AG09309 (cell line): ENCODE data around the gene CHAC1.

Experiments used
- DNase-seq: peaks from one replicate; pipeline ENCODE4 v3.0.0-alpha.2; 2010; ENCODE audit warnings: low read depth
- H3K4me3 ChIP-seq: 2 replicates; pipeline ENCODE4 v1.5.1; 2011; ENCODE audit warnings: mild to moderate bottlenecking, low read depth, low read length, moderate library complexity; ENCODE audit not compliant: control insufficient read depth
- CTCF ChIP-seq: IDR thresholded peaks from 2 replicates; pipeline ENCODE4 v1.5.1; 2011; ENCODE audit warnings: mild to moderate bottlenecking, low read depth, low read length, inconsistent platforms; ENCODE audit not compliant: insufficient read depth, control insufficient read depth; ENCODE audit errors: missing control alignments

CHAC1 gene

GRCh38 chr15:40976819-40977218 is 23.5 kb downstream of the CHAC1 start:
- DNase-seq, result no peak
- H3K4me3 ChIP-seq, result no peak overlapping the region
- no peak for TF ChIP-seq CTCF

GRCh38 chr15:40978141-40978540 is 24.9 kb downstream of the CHAC1 start:
- no peak for DNase-seq
- H3K4me3 ChIP-seq, result no peak overlapping the region
- TF ChIP-seq CTCF, result no peak

GRCh38 chr15:40978562-40978961 is 25.3 kb downstream of the CHAC1 start:
- no peak overlapping the region for H3K4me3 ChIP-seq
- no peak for TF ChIP-seq CTCF
- DNase-seq, result no peak

GRCh38 chr15:40981186-40981585 is 27.9 kb downstream of the CHAC1 start:
- TF ChIP-seq CTCF, result no peak
- H3K4me3 ChIP-seq, result no peak overlapping the region
- DNase-seq, result no peak

GRCh38 chr15:40982855-40983254 is 29.6 kb downstream of the CHAC1 start:
- peak; percentile 64 for DNase-seq
- TF ChIP-seq CTCF, result peak; percentile 18

GRCh38 chr15:40984406-40984805 is 31.1 kb downstream of the CHAC1 start:
- no peak overlapping the region for H3K4me3 ChIP-seq
- no peak for DNase-seq
- no peak for TF ChIP-seq CTCF

More at GRCh38 chr15:40982855-40983254, 29.6 kb downstream of the CHAC1 start:
- no peak overlapping the region for H3K4me3 ChIP-seq

- peak; percentile 67 for DNase-seq
- no peak for TF ChIP-seq CTCF
- H3K4me3 ChIP-seq, result no peak overlapping the region
Measured at GRCh38 chr15:40984964-40985363, 31.7 kb downstream of the CHAC1 start.
